NCI-H2171 (cell line): ENCODE measurements around the gene AK9.

Experiments
- DNase-seq: peaks from one replicate; lab custom pipeline; 2025; lab: John Stamatoyannopoulos, UW

The AK9 gene

DNA sequence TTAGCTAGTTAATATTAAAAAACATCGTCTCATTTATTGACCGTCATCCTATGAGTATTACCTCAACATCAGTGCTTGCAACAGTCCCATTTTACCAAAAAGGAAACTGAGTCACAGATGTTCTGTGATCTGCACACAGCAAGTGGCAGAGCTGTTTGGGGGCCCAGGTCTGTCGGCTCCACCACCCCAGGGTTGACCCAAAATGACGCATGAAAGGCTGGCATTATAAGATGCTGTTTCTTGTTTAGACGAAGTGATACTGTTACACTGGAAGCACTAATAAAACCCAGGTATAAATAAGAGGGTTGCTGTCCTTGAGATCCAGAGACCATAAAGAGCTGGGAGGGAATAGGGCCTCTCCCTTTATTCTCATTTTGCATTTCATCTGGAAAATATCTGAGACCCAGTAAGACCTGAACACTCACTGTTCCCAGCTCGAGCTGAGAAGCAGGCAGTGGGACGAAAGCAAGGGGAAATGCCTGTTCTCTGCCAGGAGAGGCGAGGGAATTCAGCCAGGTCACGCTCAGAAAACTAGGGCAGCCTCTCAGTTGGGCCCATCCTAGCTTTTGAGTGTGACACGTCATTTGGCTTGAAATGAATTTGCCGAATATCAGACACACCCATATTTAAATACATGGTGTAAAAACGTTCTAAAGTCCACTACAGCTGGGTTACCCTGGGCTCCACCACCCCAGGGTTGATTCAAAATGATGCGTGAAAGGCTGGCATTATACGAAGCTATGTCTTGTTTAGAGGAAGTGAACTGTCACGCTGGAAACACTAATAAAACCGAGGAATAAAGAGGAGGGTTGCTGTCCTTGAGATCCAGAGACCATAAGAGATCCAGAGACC is 234.1 kb downstream of the AK9 start:
- DNase-seq: no peak

- no peak for DNase-seq
Measured at GRCh38 chr6:109456111-109456583, 234.9 kb downstream of the AK9 start.

- peak; percentile 79 for DNase-seq
Measured at GRCh38 chr6:109455437-109456110, 235.4 kb downstream of the AK9 start, which contains the start of gene MICAL1. TSS of gene MICAL1 (minus strand) at chr6:109455772. CDS start at chr6:109454196, 1,576 bp downstream.

GRCh38 chr6:109454496-109455436 is 236.2 kb downstream of the AK9 start:
- peak; percentile 9 for DNase-seq

DNA sequence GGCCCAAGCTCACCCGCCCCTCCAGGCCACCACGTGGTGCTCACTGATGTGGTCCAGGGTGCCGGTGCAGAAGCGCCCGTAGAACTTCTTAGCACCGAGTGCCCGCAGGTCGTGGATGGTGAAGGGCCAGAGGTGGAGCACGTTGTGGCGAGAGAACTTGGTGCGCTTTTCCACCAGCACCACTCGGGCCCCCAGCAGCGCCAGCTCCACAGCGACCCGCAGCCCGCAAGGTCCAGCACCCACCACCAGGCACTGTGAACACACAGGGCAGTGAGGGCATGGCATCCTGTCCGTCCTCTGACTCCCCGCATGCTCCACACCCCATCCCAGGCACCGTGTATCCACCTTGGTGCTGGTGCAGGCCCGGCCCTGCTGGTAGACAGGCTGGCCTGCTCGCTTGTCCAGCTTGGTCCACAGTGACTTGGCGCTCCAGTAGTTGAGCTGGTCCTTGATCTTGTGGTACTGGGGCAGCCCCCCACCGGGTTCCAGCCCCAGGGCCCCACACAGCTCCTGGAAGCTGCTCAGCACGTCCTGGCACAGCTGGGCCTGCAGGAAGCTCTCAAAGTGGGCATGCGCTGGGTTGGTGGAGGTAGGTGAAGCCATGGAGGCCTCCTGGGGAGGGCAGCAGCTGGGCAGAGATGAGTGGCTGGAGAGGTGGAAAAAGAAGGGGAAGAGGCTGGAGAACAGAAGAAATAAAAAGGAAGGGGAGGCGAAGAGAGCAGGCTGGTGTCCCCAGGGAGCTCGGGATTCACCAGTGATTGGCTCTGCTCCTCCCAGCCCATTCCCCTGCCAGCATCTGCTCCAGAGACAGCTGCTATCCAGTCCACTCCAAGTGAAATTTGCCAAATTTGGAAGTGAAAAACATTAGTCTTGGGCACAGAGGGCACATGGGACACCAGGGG is 237.2 kb downstream of the AK9 start:
- DNase-seq: peak; percentile 91

GRCh38 chr6:109453156-109453555 is 237.8 kb downstream of the AK9 start:
- no peak for DNase-seq

- DNase-seq: no peak
Measured at GRCh38 chr6:109452181-109452580, 238.8 kb downstream of the AK9 start.

DNA sequence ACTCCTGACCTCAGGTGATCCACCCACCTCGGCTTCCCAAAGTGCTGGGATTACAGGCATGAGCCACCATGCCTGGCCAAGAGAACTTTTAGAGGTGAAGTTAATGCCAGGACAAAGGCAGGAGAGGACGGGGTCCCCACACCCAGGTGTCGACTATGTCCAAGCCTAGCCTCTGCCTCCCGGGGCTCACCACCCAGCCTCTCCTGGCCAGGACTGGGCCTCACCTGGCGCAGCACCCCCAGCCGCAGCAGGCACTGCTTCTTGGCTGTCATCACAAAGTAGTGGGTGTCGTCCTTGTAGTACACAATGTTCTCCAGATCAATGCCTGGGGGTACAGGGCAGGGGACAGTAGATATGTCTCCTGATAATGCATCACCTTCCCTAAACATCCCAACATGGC is 239.6 kb downstream of the AK9 start:
- DNase-seq: no peak

DNA sequence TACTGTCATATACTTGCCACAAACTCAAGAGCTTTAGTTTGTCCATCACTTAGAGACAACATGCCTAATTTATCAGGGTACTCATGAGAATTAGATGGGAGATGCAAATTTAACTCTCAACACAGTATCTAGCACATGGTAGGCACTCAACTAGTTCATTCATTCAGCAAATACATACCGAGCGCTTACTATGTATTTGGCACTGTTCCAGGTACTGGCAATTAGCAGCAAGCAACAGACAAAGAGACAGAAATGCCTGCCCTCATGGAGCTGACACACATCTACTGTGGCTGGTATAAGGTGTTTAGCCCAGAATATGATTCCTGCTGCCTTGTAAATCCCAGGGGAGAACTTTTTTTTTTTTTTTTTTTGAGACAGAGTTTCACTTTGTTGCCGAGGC is 240.2 kb downstream of the AK9 start:
- no peak for DNase-seq

GRCh38 chr6:109449795-109450673 is 241.0 kb downstream of the AK9 start:
- no peak for DNase-seq

DNA sequence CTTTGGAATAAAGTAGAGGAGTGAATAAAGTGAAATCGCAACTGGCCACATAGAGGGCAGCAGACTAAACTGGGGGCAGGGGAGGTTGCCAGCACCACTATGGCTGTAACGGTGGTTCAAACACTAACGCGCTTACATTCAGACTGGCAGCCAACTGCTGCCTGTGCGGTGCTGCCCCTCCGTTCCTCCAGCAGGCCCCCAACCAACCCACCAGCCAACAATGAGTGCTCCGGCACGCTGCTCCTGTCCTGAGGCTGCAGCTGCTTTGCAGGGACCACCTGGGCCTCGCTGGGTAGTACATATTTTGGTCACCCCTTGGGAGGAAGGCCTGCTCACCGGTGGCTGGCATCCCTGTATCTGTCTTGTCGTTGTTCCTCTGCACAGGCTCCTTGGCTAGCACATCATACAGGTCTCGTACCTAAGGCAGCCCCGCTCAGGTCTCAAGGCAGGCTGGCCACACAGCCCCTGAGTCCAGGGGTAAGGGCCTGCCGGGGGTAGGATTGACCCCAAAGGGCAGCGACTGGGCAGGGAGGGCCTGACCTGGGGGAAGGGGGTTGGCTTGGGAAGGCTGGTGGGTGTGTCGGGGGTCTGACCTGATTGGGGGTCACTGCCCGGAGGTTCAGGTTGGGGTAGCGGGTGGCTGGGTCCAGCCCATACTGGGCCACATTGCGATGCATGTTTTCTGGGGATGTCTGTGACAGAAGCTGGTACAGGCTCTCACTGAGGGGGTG is 241.8 kb downstream of the AK9 start:
- DNase-seq: no peak

- DNase-seq: no peak
Measured at GRCh38 chr6:109448615-109449014, 242.4 kb downstream of the AK9 start.

DNA sequence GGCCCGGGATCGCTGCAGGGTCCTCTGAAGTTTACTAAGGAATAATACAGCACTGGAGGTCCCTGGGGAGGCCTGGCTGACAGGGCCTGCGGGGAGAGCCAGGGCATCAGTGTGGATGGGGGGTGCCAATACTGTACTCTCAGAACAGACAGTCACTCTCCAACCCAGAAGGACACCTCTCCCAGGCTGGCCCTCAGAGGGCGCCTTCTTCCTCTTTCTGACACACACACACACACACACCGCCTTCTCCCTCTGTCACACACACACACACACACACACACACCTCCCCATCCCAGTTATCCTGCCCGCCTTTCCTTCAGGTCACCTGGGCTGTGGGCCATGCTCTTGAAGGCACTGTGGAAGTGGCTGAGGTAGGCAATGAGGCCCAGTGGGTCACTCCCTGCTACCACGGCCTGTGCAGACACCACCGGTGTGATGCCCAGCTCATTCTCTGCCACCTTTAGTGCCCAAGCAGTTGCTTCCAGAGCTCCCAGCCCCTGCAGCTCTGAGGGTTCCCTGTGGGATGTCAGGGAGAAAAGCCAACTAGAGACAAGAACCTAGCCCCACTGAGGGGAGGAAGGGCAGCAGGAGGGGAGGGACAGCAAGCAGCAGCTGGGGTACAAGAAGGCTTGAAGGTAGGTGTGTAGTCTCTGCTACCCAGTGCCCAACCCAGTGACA is 243.0 kb downstream of the AK9 start:
- DNase-seq: no peak

DNA sequence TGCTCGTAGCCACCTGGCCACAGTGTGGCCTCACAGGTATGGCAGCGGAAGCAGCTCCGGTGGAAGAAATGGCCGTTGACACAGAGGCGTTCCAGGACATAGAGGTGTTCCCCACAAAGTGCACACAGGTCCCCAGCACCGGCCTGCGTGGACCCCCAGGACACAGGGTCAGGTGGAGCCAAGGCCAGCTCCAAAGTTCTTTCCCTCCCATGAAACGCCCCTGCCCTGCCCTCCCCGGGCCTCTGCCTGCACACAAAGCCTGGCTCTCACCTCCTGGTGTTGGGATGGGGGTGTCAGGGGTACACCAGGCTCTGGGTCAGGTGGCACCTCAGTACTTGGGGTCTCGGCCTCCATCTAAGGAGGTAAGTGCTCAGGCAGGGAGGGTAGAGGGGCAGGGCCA is 243.9 kb downstream of the AK9 start:
- no peak for DNase-seq

DNA sequence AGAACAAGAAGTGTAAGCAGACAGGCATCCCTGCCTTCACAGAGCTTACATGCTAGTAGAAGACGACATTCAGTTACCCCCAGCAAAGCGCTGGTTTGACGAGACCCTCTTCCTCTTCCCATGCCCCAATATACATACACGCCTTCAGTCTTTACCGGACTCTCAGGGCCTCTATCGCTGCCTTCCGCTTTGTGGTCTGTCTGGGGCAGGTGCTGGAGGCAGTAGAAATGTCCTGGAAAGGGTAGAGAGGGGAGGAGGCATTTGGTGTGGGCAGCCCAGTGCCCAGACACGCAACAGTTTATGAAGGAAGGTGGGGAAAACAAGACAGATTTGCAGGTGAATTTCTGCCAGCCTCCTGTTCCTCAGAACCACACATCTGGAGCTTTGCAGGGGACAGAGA is 244.5 kb downstream of the AK9 start:
- no peak for DNase-seq

GRCh38 chr6:109446072-109446471 is 244.9 kb downstream of the AK9 start:
- no peak for DNase-seq

- DNase-seq: no peak
Measured at GRCh38 chr6:109445382-109445781, 245.6 kb downstream of the AK9 start.

GRCh38 chr6:109443425-109443950 is 247.5 kb downstream of the AK9 start:
- no peak for DNase-seq
